HG03457 (cell line): ENCODE data around the gene PTPN1.

Experiments used
- ATAC-seq: cut with Tn5 transposase; IDR thresholded peaks from one replicate; pipeline ENCODE4 v1.9.1; 2021; ENCODE audit warnings: moderate number of reproducible peaks; ENCODE audit not compliant: unreplicated experiment

PTPN1 gene

GRCh38 chr20:50572938-50573777 is 63.0 kb downstream of the PTPN1 start:
- no peak for ATAC-seq

GRCh38 chr20:50574108-50574507 is 63.9 kb downstream of the PTPN1 start:
- ATAC-seq, result no peak

GRCh38 chr20:50574586-50574985 is 64.4 kb downstream of the PTPN1 start:
- ATAC-seq, result no peak

GRCh38 chr20:50575865-50576720 is 65.9 kb downstream of the PTPN1 start:
- ATAC-seq, result no peak

- ATAC-seq, result no peak
These were observed 67.2 kb downstream of the PTPN1 start for GRCh38 chr20:50577175-50578018.

- no peak for ATAC-seq
These were observed 68.0 kb downstream of the PTPN1 start for GRCh38 chr20:50578061-50578777.

GRCh38 chr20:50578778-50579165 is 68.6 kb downstream of the PTPN1 start:
- no peak for ATAC-seq

- ATAC-seq, result no peak
These were observed 69.3 kb downstream of the PTPN1 start for GRCh38 chr20:50579511-50579910.

- ATAC-seq, result no peak
These were observed 70.0 kb downstream of the PTPN1 start for GRCh38 chr20:50580016-50580747.

GRCh38 chr20:50580842-50581544 is 70.8 kb downstream of the PTPN1 start:
- no peak for ATAC-seq

GRCh38 chr20:50582092-50582491 is 71.9 kb downstream of the PTPN1 start:
- ATAC-seq, result no peak

- no peak for ATAC-seq
These were observed 72.5 kb downstream of the PTPN1 start for GRCh38 chr20:50582591-50583234.

- no peak for ATAC-seq
These were observed 73.4 kb downstream of the PTPN1 start for GRCh38 chr20:50583442-50584150.

GRCh38 chr20:50584687-50585086 is 74.5 kb downstream of the PTPN1 start:
- no peak for ATAC-seq

GRCh38 chr20:50585214-50585613 is 75.0 kb downstream of the PTPN1 start:
- ATAC-seq, result no peak

- no peak for ATAC-seq
These were observed 75.5 kb downstream of the PTPN1 start for GRCh38 chr20:50585678-50586077.

- ATAC-seq, result no peak
These were observed 76.5 kb downstream of the PTPN1 start for GRCh38 chr20:50586531-50587232.
